Erythroblast (primary cell): ENCODE data around the gene KDM2A.
"Not testable (repeated sequence)": the region's sequence is repeated elsewhere in the genome, so short reads cannot be mapped to it uniquely, and the experiment has no call there.

ENCODE experiments used
- GATA1 ChIP-seq: IDR thresholded peaks from 2 replicates; pipeline ENCODE4 v1.6.1; 2011; ENCODE audit warnings: low read depth, mild to moderate bottlenecking, control low read depth, low read length, moderate library complexity
- POLR2A ChIP-seq: IDR thresholded peaks from 2 replicates; pipeline ENCODE4 v1.6.1; 2011; ENCODE audit warnings: mild to moderate bottlenecking, low read length

DNA sequence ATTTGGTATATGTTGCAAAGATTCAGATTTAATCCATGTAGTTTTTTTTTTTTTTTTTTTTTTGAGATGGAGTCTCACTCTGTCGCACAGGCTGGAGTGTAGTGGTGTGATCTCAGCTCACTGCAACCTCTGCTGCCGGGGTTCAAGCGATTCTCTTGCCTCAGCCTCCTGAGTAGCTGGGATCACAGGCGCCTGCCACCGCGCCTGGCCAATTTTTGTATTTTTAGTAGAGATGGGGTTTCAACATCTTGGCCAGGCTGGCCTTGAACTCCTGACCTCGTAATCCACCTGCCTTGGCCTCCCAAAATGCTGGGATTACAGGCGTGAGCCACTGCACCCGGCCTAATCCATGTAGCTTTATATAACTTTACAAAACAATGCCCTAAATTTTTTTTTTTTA lies 49.8 kb downstream of the KDM2A start:
- not testable (repeated sequence) for TF ChIP-seq POLR2A, GATA1
